GM10266 (cell line): Measurements from ENCODE around the gene GSTO2.

Experiments used
- DNase-seq: peaks from one replicate; pipeline ENCODE4 v3.0.0; 2012; ENCODE audit errors: extremely low spot score
- CTCF ChIP-seq: IDR thresholded peaks from 2 replicates; pipeline ENCODE4 v1.5.1; 2012; ENCODE audit warnings: mild to moderate bottlenecking, low read depth; ENCODE audit not compliant: control insufficient read depth, insufficient read depth; ENCODE audit errors: missing control alignments

The GSTO2 gene

GRCh38 chr10:104273286-104273685 lies 4.3 kb downstream of the GSTO2 start:
- TF ChIP-seq CTCF, result no peak
- DNase-seq, result no peak

- TF ChIP-seq CTCF, result no peak
- DNase-seq, result no peak
Observed at GRCh38 chr10:104273899-104274575, 5.1 kb downstream of the GSTO2 start.

- TF ChIP-seq CTCF, result peak; percentile 84
- peak; percentile 51 for DNase-seq
Observed at GRCh38 chr10:104274762-104275721, 6.1 kb downstream of the GSTO2 start.

GRCh38 chr10:104276192-104276591 lies 7.2 kb downstream of the GSTO2 start:
- TF ChIP-seq CTCF, result no peak
- DNase-seq, result no peak

- no peak for DNase-seq
- TF ChIP-seq CTCF, result no peak
Observed at GRCh38 chr10:104277785-104278184, 8.8 kb downstream of the GSTO2 start.

- TF ChIP-seq CTCF, result no peak
- no peak for DNase-seq
Observed at GRCh38 chr10:104279550-104280259, 10.7 kb downstream of the GSTO2 start.
